ENCODE results near the gene CYB561A3. TPM values are rescaled to one million over a fixed set of nuclear protein-coding genes. Genes with fewer than 3 reads are reported as not detected.
A peak's percentile ranks its signal among the peaks of the same experiment; 100 is the strongest.

Gene CYB561A3
- total and polyA plus RNA-seq, 2 of the 13 experiments (the other 11 are each of a cell fraction or from before 2014, with no cell fraction given) = 11.4 to 14.9 TPM

DNA sequence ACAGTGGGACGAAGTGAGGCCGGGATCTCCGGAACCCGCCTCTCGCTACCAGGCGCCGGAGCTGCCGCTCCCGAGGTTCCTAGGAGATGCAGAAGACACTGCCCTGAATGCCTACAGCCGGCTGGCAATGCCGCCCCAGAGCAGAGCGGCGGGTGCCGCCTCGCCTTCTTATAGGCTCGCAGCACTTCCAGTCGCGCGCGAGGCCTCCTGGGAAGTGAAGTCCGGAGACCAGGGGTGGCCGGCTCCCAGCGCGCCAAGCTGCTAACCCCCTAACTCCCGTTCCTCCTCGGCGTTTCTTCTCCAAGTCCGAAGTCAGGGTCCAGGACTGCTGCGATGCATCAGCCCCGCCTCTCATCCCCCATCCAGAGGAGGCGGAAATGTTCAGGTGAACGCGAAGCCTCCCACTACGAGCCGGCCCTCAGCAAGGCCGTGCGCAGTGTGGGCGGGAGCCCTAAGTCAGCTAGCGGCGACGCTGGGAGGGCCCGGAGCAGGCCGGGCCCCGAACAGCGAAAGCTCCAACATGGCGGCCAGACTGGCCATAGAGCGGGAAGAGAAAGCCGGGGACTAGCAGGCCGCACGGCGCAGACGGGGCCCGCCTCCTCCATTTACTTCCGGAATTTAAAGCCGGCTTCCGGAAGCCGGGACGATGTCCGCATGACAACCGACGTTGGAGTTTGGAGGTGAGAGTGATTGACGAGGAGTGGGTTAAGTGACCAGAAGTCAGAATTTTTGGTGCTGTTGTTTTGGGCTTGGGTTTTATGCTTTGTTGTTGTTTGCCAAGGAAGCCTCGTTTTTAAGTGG is at the start of gene CYB561A3, which contains the start of gene TMEM138 (continued):
- TF ChIP-seq CREB1 (IDR thresholded peaks at IDR 0.05) (0 out of 2 replicates have a peak, but pooled peaks have one; percentile 2), CREB1 (CRISPR knock-in tag; IDR thresholded peaks at IDR 0.05) (peak; percentile 83), ZNF761 (CRISPR knock-in tag; conservative IDR thresholded peaks at IDR 0.05) (0 out of 2 replicates have a peak, but pooled peaks have one; percentile 90), GPBP1L1 (CRISPR knock-in tag; IDR thresholded peaks at IDR 0.05) (no peak), HNRNPL (IDR thresholded peaks at IDR 0.05; ENCODE audit: low read depth, low read length) (peak; percentile 90), KDM3A (CRISPR knock-in tag; IDR thresholded peaks at IDR 0.05; ENCODE audit: low read depth) (peak; percentile 25; the same call in 1 of the 2 replicates), CCDC6 (CRISPR knock-in tag; IDR thresholded peaks at IDR 0.05) (no peak), HMGA1 (CRISPR knock-in tag; conservative IDR thresholded peaks at IDR 0.05) (no peak), RBM39 (IDR thresholded peaks at IDR 0.05; ENCODE audit: low read depth, low read length, poor library complexity, severe bottlenecking) (peak; percentile 96), THYN1 (CRISPR knock-in tag; IDR thresholded peaks at IDR 0.05; ENCODE audit: borderline replicate concordance, low read depth) (0 out of 2 replicates have a peak, but pooled peaks have one; percentile 74), ZNF646 (CRISPR knock-in tag; IDR thresholded peaks at IDR 0.05) (no peak), GABPB1 (CRISPR knock-in tag; IDR thresholded peaks at IDR 0.05) (peak; percentile 95), ZNF660 (CRISPR knock-in tag; IDR thresholded peaks at IDR 0.05; ENCODE audit: borderline replicate concordance, low read depth) (no peak), CC2D1A (CRISPR knock-in tag; IDR thresholded peaks at IDR 0.05) (0 out of 2 replicates have a peak, but pooled peaks have one; percentile 27), NCOR1 (IDR thresholded peaks at IDR 0.05; ENCODE audit: borderline replicate concordance, low read length) (peak; percentile 19; the same call in 1 of the 2 replicates), SALL2 (CRISPR knock-in tag; IDR thresholded peaks at IDR 0.05) (peak; percentile 74; the same call in 1 of the 2 replicates), ZNF607 (CRISPR knock-in tag; IDR thresholded peaks at IDR 0.05; ENCODE audit: borderline replicate concordance) (peak; percentile 58; the same call in 1 of the 2 replicates), ZNF546 (CRISPR knock-in tag; conservative IDR thresholded peaks at IDR 0.05) (peak; percentile 68; the same call in 1 of the 2 replicates), KLF6 (CRISPR knock-in tag; IDR thresholded peaks at IDR 0.05) (no peak; the same call in 1 of the 2 replicates), ZNF816 (CRISPR knock-in tag; IDR thresholded peaks at IDR 0.05; ENCODE audit: borderline replicate concordance) (no peak), HDAC2 (CRISPR knock-in tag; IDR thresholded peaks at IDR 0.05) (peak; percentile 39), ZNF740 (CRISPR knock-in tag; IDR thresholded peaks at IDR 0.05) (no peak)

Measured in HepG2 (cell line).